Fibroblast of skin of abdomen (primary cell): Measurements from ENCODE around the gene ALLC.

Experiments used
- DNase-seq: peaks from one replicate; pipeline ENCODE4 v3.0.0-alpha.2; 2013

ALLC gene

DNA sequence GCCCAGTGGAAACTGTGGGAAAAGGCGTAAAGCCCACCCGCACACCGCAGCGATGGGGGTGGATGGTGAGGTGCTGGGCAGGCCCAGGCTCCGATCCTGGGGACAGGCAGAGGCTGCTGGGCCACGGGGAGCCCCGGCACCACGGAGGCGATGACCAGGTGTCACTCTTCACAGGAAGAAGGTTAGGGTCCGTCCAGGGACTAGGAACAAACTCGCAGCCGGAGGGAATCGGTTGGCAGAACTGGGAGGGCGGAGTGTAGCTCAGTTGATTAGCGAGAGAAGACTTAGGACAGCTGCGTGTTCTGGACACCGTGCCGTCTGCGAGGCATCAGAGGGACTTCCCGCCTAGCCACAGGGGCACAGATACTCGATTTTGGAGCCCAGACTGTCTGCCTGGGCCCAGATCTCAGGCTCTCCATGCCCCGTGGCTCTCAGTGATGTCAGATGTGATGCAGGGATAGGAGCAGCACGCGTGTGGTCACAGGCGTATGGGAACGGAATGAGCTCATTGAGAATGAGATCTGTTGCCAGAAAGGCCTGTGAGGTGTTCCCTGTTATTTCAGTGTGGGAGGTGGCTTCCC lies 16.1 kb upstream of the ALLC start:
- no peak for DNase-seq

DNA sequence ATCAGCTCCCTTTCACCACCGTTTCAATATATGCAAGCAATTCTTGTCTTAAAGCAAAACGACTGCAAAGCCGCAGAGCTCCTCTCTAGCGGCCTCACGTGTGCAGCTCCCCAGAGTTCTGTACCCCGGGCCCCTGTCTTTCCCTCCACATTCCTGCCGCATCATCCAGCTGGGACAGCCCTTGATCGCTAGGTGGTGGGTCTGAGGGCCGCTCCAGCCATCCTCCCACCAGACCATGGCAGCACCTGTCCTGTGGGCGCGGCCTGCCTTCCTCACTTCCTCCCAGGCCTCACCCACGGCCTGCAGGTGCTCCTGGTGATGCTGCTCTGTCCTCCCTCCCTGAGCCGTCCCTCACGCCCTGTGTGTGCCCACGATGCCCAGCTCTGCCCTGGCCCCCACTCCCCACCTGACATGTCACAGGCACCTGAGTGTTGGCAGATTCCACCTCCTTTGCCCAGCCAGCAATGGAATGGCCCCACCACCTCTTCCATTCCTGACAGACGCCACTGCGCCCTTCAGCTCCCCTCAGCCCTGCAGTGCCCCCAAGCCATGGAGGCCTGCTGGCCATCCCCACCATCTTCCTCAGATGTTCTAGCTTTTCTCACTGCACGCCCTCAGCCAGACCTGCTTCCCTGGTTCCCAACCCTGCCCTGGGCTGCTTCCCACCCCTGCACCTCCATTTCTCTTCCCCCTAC lies 15.3 kb upstream of the ALLC start:
- DNase-seq: no peak

GRCh38 chr2:3643371-3644245 lies 14.4 kb upstream of the ALLC start:
- no peak for DNase-seq

GRCh38 chr2:3644246-3644525 lies 13.8 kb upstream of the ALLC start:
- DNase-seq: no peak

GRCh38 chr2:3644891-3645605 lies 13.0 kb upstream of the ALLC start:
- no peak for DNase-seq

DNA sequence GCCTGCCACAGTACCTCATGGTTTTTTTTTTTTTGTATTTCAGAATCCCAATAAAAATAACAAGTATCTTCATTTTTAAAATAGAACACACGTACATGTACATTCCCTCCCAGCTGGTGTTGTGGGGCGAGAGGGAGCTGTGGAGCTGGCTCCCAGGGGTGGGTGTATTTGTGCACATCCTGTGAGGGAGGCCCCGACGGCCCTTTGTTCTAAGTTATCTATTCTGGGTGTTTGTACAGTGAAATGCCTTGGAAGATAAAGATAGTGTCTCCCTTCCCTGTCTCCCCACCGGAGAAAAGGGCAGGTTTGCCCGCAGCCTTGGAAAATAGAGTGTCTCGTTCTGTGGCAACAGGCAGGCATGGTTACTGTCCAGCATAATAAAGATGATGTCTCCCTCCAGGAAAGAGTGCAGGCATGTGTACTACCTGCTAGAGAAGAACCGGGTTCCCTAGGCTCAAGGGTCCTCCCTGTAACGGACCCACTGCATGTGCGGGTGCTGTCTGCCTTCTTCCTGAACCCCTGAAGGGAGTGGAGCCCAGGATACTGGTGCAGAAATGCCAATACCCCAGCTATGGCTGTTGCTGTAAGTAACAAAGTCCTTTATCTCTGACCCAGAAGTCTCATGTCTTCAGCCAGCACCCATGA lies 12.1 kb upstream of the ALLC start:
- no peak for DNase-seq

DNA sequence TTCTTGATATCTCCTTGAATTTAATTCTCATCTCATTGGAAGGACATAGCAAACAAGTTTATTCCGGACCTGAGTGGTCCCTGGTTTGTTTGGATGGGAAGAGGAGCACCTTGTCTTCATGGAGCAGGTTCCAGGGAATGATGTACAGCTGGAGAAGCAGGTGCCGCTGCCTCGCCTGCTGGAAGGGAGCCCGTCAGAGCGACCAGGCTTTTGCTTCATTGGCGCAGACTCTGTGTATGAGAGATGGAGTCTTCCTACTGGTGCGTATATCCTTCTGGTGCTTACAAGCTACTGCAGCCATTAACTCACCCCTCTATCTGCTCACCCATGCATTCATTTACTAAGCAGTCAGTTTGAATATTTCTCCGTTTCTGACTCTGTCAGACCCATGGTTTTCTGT lies 11.6 kb upstream of the ALLC start:
- DNase-seq: no peak

GRCh38 chr2:3647246-3647645 lies 10.8 kb upstream of the ALLC start:
- DNase-seq: no peak

- DNase-seq: no peak
Measured at GRCh38 chr2:3647831-3648651, 10.0 kb upstream of the ALLC start.

GRCh38 chr2:3648652-3649177 lies 9.3 kb upstream of the ALLC start:
- DNase-seq: no peak

- no peak for DNase-seq
Measured at GRCh38 chr2:3649581-3649980, 8.4 kb upstream of the ALLC start.

DNA sequence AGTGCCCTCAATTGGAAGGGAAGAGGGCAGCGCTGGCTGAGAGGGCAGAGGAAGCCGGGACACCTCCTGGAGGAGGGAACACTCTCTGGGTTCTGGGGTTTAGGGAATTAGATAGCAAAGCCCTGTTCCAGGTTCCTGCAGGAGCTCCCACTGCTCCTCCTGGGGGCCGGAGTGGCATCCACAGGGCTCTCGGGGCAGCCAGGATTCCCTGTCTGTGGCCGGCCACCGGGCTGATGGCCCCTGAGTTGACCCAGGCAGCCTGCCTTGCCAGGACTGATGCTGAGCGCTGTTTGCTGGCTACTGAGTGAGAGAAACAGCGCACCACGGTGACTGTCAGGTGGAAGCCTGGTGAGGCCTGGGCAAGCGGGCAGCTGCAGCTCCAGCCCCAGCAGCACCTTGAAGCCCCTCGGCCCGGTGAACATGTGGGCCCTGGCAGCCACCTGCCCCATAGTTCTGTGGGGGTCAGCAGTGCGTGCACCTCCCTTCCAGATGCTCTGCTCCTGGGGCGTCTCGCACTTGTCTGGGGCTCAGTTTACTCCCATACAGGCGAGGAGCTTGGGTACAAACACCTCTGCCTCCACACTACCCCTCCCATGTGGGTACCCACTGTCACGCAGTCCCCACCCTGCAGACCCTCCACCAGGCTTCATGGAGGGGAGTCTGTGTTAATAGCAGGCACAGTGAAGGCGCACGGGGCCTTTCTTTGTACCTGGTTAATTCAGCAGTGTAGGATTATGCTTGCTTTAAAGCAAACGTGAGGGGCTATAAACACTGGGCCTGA lies 7.7 kb upstream of the ALLC start:
- DNase-seq: no peak

- no peak for DNase-seq
Measured at GRCh38 chr2:3651691-3652648, 6.0 kb upstream of the ALLC start.

- no peak for DNase-seq
Measured at GRCh38 chr2:3652896-3653625, 4.9 kb upstream of the ALLC start.

- no peak for DNase-seq
Measured at GRCh38 chr2:3654011-3654410, 4.0 kb upstream of the ALLC start.

DNA sequence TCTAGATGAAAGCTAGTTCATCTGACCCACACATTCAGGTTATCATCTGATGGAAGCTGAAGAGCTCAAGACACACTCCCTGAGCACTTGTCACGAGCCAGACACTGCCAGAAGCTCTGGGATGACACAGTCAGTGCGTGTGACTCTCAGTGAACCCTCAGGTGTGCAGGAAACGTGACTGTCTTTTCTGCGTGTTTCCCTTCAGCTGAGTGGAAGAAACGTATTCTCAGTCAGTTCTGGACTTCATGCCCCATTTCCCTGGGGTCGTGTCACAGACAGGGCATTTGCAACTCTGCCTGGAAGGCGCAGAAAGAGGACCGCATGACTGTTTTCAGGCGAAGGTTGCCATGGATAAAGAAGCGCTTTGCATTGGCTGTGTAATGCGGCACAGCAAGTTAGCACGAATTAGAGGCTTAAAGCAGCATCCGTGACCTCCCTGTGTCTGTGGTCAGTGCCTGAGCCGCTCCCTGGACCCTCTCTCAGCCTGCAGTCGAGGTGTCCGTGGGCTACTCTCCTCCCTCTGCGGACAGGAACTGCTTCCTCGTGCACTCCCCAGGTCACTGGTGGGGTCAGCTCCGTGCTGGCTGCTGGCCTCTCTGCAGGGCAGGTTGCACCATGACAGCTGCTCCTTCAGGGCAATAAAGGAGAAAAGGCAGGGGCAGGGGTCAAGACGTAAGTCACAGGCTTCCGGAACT lies 3.3 kb upstream of the ALLC start:
- DNase-seq: no peak

GRCh38 chr2:3655871-3656761 lies 1.9 kb upstream of the ALLC start:
- DNase-seq: no peak
